ENCODE results near the gene CRAT.
"Not testable (repeated sequence)": the region's sequence is repeated elsewhere in the genome, so short reads cannot be mapped to it uniquely, and the experiment has no call there.

CRAT gene

GRCh38 chr9:129139993-129140396 is 29.4 kb upstream of the CRAT start:
- peak; percentile 96 for DNase-seq
- in situ Hi-C loops (cut with MboI; ENCODE audit: low pct_unique_long_range_greater_than_20kb, low sequenced_read_pairs) = loop anchor here (10.0 to 25.0 kb wide), 2 partner anchors 475 to 647 kb away; no protein-coding TSS in a partner anchor

- peak; percentile 91 for DNase-seq
- in situ Hi-C loops (cut with MboI; ENCODE audit: low pct_unique_long_range_greater_than_20kb, low sequenced_read_pairs) = loop anchor here (10.0 to 25.0 kb wide), 2 partner anchors 475 to 648 kb away; no protein-coding TSS in a partner anchor
Observed at GRCh38 chr9:129139233-129139992, 28.8 kb upstream of the CRAT start.

DNA sequence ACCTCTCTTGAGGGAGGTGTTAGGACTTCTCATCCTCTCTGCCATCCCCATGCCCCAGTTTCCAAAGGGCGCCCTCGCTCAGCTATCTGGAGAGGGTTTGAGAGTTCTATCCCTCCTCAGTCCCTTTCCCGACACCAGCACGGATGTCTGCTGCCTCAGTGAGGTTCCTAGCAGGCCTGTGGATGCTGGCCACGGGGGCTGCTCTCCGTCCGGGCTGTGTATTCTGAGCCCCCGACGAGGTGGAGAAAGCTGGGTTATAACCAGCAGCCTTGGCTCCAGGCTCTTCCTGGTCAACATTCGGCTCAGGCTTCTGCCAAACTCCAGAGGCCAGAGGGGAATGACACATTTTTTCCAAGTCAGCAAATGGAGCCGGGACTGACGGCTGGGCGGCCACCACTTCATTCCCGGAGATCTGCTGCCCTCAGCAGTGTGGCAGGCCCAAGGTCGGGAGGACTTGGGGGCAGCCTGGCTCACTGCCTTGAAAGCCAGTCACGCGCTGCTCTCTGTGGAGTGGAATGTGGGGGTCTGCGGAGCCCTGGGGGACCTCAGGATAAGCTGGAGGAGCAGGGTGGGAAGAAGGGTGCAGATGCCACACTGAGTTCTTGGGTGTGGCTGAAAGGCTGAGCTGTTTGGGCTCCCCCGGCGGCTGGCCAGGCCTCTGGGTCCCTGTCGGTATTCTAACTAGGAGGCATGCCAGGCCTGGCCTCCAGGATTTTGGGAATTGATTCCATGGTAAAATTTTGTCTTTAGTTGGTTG is 28.1 kb upstream of the CRAT start:
- in situ Hi-C loops (cut with MboI; ENCODE audit: low pct_unique_long_range_greater_than_20kb, low sequenced_read_pairs) = loop anchor here (10.0 to 25.0 kb wide), 2 partner anchors 476 to 649 kb away; no protein-coding TSS in a partner anchor
- no peak for DNase-seq

DNA sequence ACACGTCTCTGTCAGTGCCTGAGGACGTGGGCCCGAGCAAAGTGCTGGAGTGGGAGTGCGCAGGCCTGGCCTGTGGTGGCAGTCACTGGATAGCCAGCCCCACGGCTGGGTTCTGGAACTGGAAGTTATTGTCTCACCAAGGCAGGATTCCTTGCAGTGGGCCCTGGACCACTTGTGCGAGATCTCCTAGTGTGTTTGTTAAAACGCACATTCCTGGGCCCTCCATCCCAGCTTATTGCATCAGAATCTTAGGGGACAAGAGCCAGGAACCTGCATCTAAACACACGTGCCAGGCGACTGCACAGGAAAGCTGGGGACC is 27.5 kb upstream of the CRAT start:
- DNase-seq = no peak
- in situ Hi-C loops (cut with MboI; ENCODE audit: low pct_unique_long_range_greater_than_20kb, low sequenced_read_pairs) = loop anchor here (10.0 to 25.0 kb wide), 2 partner anchors 477 to 649 kb away; no protein-coding TSS in a partner anchor

GRCh38 chr9:129137292-129138143 is 26.9 kb upstream of the CRAT start:
- in situ Hi-C loops (cut with MboI; ENCODE audit: low pct_unique_long_range_greater_than_20kb, low sequenced_read_pairs) = loop anchor here (10.0 to 25.0 kb wide), 2 partner anchors 477 to 650 kb away; no protein-coding TSS in a partner anchor
- DNase-seq = no peak

DNA sequence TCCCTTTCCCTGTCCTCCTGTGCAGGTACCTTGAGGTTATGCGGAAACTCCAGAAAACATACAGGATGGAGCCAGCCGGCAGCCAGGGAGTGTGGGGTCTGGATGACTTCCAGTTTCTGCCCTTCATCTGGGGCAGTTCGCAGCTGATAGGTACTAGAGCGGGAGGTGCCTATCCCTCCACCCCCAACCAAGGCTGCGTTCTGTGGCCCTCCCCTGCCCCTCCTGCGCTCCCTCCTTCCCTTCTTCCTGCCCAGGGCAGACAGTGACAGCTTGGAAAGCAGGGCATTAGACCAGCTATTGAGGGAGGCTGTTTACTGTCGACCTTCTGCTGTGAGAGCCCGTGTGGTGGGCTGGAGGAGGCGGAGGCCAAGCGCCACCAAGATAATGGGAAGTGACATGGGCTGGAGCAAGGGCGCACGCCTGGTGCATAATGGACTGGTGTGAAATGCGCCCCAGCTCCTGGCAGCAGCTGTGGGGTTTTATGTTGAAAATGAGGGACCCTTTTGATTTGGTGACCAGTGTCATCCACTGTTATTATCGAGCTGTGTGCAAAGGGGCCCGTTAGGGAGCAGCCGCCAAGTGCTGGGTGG is 25.9 kb upstream of the CRAT start:
- no peak for DNase-seq
- in situ Hi-C loops (cut with MboI; ENCODE audit: low pct_unique_long_range_greater_than_20kb, low sequenced_read_pairs) = loop anchor here (10.0 to 25.0 kb wide), 2 partner anchors 478 to 651 kb away; no protein-coding TSS in a partner anchor

DNA sequence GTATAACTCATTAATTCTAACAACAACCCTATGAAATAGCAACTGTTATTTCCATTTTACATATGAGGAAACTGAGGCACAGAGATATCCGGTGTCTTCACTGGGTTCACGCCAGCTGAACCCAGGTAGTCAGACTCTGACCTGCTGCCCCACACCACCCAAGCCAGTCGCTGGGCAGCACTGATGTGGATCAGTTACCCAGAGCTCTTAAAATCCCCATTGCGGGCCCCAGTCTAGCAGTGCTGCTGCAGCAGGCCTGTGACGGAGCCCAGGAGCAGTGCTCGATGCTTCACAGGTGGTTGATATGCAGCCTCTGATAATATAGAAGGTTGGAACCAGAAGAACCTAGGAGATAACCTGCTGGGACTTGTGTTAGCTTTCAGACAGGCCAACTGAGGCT is 24.9 kb upstream of the CRAT start:
- DNase-seq = no peak
- in situ Hi-C loops (cut with MboI; ENCODE audit: low pct_unique_long_range_greater_than_20kb, low sequenced_read_pairs) = loop anchor here (10.0 to 25.0 kb wide), 2 partner anchors 479 to 652 kb away; no protein-coding TSS in a partner anchor

DNA sequence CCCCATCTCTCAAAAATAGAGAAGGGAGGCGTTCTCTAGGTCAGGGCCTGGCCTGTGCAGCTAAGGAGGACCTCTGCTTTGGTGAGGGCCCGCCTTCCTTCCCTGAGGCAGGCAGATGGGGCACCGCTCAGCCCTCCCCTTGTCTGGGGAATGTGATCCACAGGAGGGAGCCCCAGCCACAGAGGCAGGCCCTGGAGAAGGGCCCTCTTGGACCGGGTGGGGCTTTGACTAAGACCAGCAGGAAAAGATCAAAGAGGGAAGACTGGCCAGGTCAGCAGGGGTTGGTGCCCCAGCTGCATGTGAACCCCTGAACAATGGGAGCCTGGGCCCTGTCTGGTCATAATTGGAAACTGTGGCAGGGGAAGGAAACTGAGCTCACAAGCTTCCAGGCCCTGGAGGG is 22.5 kb upstream of the CRAT start:
- no peak for DNase-seq
- in situ Hi-C loops (cut with MboI; ENCODE audit: low pct_unique_long_range_greater_than_20kb, low sequenced_read_pairs) = loop anchor here (10.0 to 25.0 kb wide), 2 partner anchors 482 to 654 kb away; no protein-coding TSS in a partner anchor

GRCh38 chr9:129131300-129132145 is 20.9 kb upstream of the CRAT start:
- DNase-seq = peak; percentile 81
- in situ Hi-C loops (cut with MboI; ENCODE audit: low pct_unique_long_range_greater_than_20kb, low sequenced_read_pairs) = loop anchor here (10.0 to 25.0 kb wide), 2 partner anchors 483 to 656 kb away; no protein-coding TSS in a partner anchor

DNA sequence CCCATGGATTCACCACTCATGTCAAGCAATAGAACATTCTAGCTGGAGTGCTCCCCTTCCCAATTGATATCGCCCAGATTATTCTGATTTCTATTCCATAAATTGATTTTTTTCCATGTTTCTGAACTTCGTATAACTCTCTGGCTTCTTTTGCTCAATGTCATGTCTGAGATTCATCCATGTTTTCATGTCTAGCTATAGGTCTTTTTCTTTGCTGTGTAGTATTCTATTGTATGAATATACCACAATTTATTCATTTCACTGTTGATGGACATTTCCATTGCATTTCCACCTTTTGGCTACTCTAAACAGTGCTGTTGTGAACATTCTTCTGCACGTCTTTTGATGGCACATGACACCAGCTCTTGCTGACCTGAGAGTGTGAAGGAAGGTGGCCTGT is 20.2 kb upstream of the CRAT start:
- in situ Hi-C loops (cut with MboI; ENCODE audit: low pct_unique_long_range_greater_than_20kb, low sequenced_read_pairs) = loop anchor here (10.0 to 25.0 kb wide), 2 partner anchors 484 to 657 kb away; no protein-coding TSS in a partner anchor
- no peak for DNase-seq

GRCh38 chr9:129130271-129130670 is 19.7 kb upstream of the CRAT start:
- DNase-seq = not testable (repeated sequence)
- in situ Hi-C loops (cut with MboI; ENCODE audit: low pct_unique_long_range_greater_than_20kb, low sequenced_read_pairs) = loop anchor here (10.0 to 25.0 kb wide), 2 partner anchors 485 to 657 kb away; no protein-coding TSS in a partner anchor

DNA sequence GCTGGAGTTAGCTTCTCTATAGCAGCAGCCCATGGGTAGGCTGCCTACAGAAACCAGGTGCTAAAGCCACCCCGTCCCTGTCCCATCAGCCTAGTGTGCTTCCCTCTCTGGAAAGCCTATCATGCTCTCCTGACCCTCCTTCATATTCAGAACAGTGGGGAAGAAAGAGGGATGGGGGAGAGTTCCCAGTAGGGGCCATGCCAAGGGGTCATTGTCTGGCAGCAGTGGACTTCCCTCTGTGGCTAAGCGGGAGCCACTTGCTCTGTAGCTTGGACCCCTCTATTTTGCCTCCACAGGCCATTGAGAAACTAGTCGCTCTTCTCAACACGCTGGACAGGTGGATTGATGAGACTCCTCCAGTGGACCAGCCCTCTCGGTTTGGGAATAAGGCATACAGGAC is 18.1 kb upstream of the CRAT start:
- in situ Hi-C loops (cut with MboI; ENCODE audit: low pct_unique_long_range_greater_than_20kb, low sequenced_read_pairs) = loop anchor here (25.0 kb wide), 1 partner anchor 659 kb away; no protein-coding TSS in a partner anchor
- no peak for DNase-seq

- no peak for DNase-seq
- in situ Hi-C loops (cut with MboI; ENCODE audit: low pct_unique_long_range_greater_than_20kb, low sequenced_read_pairs) = loop anchor here (25.0 kb wide), 1 partner anchor 660 kb away; no protein-coding TSS in a partner anchor
Observed at GRCh38 chr9:129126749-129127618, 16.4 kb upstream of the CRAT start.

- in situ Hi-C loops (cut with MboI; ENCODE audit: low pct_unique_long_range_greater_than_20kb, low sequenced_read_pairs) = loop anchor here (25.0 kb wide), 1 partner anchor 662 kb away; no protein-coding TSS in a partner anchor
- no peak for DNase-seq
Observed at GRCh38 chr9:129125478-129125877, 14.9 kb upstream of the CRAT start.

DNA sequence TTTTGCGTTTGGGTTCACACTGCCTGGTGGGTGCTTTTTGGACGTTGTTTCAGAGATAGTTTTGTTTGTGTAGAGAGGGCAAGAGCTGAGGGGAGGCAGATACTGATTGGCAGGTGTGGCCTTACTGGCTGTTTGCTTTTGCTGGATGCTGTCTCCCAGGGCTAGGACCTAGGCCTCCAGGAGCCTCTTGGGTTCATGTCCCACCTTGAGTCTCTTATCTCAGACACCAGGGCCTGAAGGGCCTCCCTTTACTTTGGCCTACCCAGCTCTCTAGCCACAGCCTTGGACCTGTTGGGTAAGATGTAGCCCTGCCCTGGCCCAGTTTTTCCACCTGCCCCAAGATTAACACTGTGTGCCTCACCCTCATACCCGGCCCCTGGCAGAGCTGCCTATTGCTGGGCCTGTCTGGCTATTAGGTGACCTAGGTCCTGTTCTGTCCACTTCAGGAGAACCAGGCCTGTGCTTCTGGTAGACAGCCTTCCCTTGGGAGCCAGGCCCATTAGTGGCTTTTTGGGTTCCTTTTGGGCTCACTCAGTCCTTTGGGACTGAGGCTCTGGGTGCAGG is 14.0 kb upstream of the CRAT start:
- in situ Hi-C loops (cut with MboI; ENCODE audit: low pct_unique_long_range_greater_than_20kb, low sequenced_read_pairs) = loop anchor here (25.0 kb wide), 1 partner anchor 663 kb away; no protein-coding TSS in a partner anchor

DNA sequence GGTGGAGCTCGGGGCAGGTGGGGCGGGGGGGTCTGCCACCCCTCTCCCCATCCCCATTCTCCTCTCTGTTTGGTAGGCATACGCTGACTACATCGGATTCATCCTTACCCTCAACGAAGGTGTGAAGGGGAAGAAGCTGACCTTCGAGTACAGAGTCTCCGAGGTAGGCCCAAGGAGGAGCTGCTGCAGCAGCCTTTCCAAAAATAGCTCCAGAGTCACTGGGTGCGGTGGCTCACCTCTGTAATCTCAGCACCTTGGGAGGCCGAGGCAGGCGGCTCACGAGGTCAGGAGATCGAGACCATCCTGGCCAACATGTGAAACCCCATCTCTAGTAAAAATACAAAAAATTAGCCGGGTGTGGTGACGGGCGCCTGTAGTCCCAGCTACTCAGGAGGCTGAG is 12.4 kb upstream of the CRAT start:
- in situ Hi-C loops (cut with MboI; ENCODE audit: low pct_unique_long_range_greater_than_20kb, low sequenced_read_pairs); DNase-seq: not testable (repeated sequence)

More for the DNA sequence above, 14.0 kb upstream of the CRAT start:
- DNase-seq = no peak
